ACC112 (cell line): ENCODE results near the gene P3H3.

ENCODE experiments used
- H2AFZ ChIP-seq: fragments of 200-600 bp; sonication (generic); one replicate; pipeline ENCODE4 v1.6.0; 2017; ENCODE audit warnings: antibody characterized with exemption, low read length; ENCODE audit not compliant: unreplicated experiment
- H3K27ac ChIP-seq: fragments of 200-600 bp; sonication (generic); 2 replicates; pipeline ENCODE4 v1.5.1; 2014; ENCODE audit warnings: low read depth, mild to moderate bottlenecking, antibody characterized with exemption, low read length, moderate library complexity
- H3K27me3 ChIP-seq: fragments of 200-600 bp; sonication (generic); 2 replicates; pipeline ENCODE4 v1.6.1; 2014; ENCODE audit warnings: mild to moderate bottlenecking, antibody characterized with exemption, low read length, moderate library complexity, mixed read lengths; ENCODE audit not compliant: insufficient read depth
- H3K36me3 ChIP-seq: fragments of 200-600 bp; sonication (generic); 2 replicates; pipeline ENCODE4 v1.6.1; 2016; ENCODE audit warnings: mild to moderate bottlenecking, antibody characterized with exemption, low read length, moderate library complexity, mixed read lengths; ENCODE audit not compliant: insufficient read depth
- H3K4me1 ChIP-seq: fragments of 200-600 bp; sonication (generic); one replicate; pipeline ENCODE4 v1.6.1; 2016; ENCODE audit warnings: low read length, mixed read lengths; ENCODE audit not compliant: insufficient read depth, unreplicated experiment, control insufficient read depth
- H3K4me3 ChIP-seq: fragments of 200-600 bp; sonication (generic); 2 replicates; pipeline ENCODE4 v1.5.1; 2014; ENCODE audit warnings: mild to moderate bottlenecking, low read depth, low read length
- H3K79me2 ChIP-seq: fragments of 200-600 bp; sonication (generic); one replicate; pipeline ENCODE4 v1.6.0; 2016; ENCODE audit warnings: low read length; ENCODE audit not compliant: control insufficient read depth, unreplicated experiment, insufficient read depth

P3H3 gene, protein sequence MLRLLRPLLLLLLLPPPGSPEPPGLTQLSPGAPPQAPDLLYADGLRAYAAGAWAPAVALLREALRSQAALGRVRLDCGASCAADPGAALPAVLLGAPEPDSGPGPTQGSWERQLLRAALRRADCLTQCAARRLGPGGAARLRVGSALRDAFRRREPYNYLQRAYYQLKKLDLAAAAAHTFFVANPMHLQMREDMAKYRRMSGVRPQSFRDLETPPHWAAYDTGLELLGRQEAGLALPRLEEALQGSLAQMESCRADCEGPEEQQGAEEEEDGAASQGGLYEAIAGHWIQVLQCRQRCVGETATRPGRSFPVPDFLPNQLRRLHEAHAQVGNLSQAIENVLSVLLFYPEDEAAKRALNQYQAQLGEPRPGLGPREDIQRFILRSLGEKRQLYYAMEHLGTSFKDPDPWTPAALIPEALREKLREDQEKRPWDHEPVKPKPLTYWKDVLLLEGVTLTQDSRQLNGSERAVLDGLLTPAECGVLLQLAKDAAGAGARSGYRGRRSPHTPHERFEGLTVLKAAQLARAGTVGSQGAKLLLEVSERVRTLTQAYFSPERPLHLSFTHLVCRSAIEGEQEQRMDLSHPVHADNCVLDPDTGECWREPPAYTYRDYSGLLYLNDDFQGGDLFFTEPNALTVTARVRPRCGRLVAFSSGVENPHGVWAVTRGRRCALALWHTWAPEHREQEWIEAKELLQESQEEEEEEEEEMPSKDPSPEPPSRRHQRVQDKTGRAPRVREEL

DNA sequence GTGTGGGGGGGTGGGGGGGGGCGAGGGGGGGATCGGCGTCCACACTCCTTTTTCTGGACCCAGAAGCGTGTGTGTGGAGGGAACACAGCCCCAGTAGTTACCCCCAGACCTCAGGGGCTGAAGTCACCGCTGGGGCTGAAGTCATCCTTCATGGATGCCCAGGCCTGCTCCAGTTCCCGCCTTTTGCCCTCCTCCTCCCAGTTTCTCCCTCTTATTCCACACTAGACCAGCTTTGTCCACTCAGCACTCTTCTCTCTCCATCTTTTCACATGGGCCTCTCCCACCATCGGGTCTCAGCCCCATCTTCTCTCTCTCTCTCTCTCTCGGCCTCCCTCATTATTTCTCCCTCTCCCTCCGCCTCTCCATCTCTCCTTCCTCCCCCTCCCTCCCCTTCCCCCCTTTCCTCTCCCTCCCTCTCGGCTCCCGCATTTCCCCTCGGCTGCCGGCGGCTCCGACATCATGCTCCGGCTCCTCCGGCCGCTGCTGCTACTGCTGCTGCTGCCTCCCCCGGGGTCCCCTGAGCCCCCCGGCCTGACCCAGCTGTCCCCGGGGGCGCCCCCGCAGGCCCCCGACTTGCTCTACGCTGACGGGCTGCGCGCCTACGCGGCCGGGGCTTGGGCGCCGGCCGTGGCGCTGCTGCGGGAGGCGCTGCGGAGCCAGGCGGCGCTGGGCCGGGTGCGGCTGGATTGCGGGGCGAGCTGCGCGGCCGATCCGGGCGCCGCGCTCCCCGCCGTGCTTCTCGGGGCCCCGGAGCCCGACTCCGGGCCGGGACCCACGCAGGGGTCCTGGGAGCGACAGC lies at the start of gene P3H3:
TSS of gene P3H3 (plus strand) at position 426 of the 799 bp plus-strand sequence. CDS start at position 460, 34 bp downstream.
- Histone ChIP-seq H3K79me2 (peaks cover 29% of the 10 kb centered on the region), H3K36me3 (peaks cover 7% of the 10 kb centered on the region), H3K4me3 (peak within 1 kb of the TSS; percentile 100), H3K27me3 (no peaks in the 10 kb centered on the region), H3K27ac (peak within 1 kb of the TSS; percentile 73), H2AFZ (peak within 1 kb of the TSS; percentile 80), H3K4me1 (peaks cover 25% of the 10 kb centered on the region)

DNA sequence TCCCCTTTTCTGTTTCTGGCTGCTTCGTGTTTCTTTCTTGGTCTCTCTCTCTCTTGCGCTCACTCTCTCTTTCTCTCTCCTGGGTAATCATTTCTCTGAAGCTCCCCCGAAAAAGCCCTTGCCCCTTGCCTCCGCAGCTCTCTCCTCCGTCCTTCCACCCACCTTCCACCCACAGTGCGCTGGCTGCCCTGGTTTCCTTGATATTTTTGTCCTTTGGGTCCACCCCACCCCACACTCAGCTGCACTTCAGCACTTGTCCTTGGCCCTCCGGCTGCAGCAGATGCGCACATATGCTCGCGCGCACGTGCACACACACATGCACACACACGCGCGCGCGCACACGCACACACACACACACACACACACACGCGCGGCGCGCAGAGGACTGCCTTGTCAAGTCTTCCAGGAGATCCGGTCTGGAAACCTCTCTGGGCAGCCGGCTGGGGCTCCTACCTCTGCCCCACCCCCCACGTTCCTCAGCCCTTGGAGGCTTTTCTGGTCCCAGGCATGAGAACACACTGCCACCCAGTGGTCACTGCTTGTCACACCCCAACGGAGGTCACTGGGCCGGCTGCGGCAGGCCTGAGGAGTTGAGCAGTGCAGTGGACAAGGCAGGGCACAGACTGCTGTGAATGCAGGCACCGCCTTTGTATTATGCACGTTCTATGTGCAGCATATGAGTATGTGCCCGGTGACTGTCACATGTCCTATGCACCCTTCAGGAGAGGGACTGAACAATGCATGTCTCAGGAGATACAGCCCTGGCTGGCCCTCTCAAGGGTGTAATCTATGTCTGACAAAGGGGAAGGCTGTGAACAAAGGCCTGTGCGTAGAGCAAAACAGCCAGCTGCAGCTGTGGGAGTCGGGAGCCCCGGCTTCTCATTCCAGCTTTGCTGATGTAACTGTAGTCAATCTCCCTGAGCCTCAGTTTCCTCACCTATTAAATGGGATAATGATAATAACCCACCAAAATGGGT lies 49.3 kb upstream of the P3H3 start:
- Histone ChIP-seq H2AFZ (peak overlapping the region; percentile 35), H3K79me2 (no peaks in the 10 kb centered on the region), H3K4me1 (peaks cover 3% of the 10 kb centered on the region), H3K27ac (no peak overlapping the region), H3K36me3 (no peaks in the 10 kb centered on the region), H3K4me3 (peak overlapping the region; percentile 64), H3K27me3 (no peaks in the 10 kb centered on the region)

DNA sequence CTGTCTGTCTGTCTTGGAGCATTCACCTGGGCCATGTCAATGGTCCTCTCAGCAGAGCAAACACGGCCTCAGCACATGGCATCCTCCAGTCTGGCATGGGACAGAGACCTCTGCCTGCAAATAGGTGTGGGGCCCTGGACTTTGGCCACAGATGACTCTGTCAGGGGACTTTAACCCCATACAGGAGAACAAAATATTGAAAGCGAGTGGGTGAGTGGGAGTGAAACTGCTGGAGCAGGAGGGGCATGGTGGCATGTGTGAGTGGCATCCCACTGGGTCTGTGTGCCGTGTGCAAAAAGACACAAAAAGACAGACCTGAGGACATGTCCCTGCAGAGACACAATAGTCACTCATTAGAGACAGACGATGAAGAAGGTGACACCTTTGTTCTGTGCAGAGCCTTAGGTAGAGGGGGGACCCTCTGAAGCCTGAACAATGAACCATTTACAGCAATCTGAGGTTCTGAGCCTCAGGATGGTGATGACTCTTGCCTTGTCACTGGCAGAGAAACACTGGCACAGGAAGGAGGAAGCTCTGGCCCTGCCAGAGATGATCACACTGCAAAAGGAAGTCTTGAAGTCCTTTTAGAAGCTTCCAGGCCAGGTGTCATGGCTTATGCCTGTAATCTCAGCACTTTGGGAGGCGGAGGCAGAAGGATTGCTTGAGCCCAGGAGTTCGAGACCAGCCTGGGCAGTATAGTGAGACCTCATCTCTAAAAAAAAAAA lies 48.3 kb upstream of the P3H3 start:
- Histone ChIP-seq H3K27me3 (no peaks in the 10 kb centered on the region), H3K27ac (no peak overlapping the region), H3K4me3 (no peak overlapping the region), H3K36me3 (no peaks in the 10 kb centered on the region), H2AFZ (no peak overlapping the region), H3K79me2 (no peaks in the 10 kb centered on the region), H3K4me1 (peaks cover 3% of the 10 kb centered on the region)

DNA sequence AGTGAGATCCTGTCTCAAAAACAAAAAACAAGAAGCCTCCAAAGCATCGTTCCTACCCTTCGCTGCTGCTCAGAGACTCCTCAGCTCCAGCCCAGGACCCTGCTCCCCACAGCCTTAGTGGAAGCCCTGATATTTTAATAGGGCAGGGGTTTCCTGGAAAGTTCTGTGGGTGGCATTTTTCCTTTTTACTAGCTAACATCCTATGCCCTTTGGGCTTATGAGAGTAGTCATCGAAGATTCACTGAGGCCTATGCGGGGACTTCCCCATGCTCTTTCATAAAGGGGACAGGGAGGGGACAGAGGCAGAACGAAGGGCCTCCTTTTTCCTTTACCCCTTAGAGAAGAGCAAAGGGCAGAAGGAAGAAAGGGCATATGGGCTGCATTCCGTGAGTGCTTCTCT lies 47.6 kb upstream of the P3H3 start:
- no peak overlapping the region for H3K27ac ChIP-seq
- H2AFZ ChIP-seq, result no peak overlapping the region
- H3K27me3 ChIP-seq, result no peaks in the 10 kb centered on the region
- no peak overlapping the region for H3K4me3 ChIP-seq
- peaks cover 3% of the 10 kb centered on the region for H3K4me1 ChIP-seq
- no peaks in the 10 kb centered on the region for H3K79me2 ChIP-seq
- H3K36me3 ChIP-seq, result no peaks in the 10 kb centered on the region

DNA sequence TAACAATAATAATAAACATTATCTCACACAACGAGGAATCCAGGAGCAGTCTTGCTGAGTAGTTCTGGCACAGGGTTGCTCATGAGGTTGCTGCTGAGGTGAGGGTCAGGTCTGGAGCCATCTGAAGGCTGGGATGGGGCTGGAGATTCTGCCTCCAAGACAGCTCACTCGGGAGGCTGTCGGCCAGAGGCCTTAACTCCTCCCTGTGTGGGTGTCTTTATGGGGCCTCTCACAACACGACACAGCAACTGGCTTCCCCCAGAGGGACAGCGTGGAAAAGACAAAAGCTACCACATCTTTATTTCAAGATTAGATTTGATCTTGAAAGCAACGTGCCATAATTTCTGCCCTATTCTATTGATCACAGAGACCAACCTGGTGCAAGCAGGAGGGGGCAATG lies 46.1 kb upstream of the P3H3 start:
- no peaks in the 10 kb centered on the region for H3K36me3 ChIP-seq
- H3K4me1 ChIP-seq, result peaks cover 3% of the 10 kb centered on the region
- no peak overlapping the region for H3K4me3 ChIP-seq

DNA sequence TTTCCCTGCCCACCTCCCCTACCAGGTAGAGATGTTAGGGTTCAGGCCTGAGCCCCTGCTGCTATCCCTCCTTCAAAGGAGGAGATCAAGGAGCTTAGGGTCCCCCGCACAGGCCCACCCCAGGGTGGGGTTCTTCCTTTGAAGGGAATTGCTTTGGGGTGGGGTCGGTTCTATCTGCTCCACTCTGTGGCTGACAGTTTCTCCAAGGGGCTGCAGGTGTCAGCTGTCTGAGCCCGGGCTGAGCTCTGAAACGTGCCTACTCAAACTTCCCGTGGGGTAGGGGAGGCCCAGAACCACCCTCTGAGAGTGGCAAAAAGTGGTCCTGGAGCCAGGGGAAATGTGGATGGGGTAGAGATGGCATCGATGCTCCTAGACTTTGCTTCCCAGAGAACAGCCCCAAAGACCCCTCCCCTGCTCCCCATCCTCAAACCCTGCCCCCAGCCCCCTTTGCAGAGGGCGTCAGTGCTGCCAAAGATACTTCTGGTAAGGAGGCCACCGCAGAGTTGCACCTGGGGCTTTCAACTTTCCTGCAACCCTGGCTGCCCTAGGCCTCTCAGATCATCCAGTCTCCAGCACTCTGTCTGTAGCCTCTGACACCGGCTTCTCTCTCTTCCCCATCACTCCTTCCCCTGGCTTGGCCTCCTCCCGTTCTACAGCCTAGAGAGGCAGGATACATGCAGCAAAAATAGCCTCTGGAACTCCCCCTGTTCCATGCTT lies 45.2 kb upstream of the P3H3 start:
- H3K27me3 ChIP-seq, result no peaks in the 10 kb centered on the region
- peaks cover 3% of the 10 kb centered on the region for H3K4me1 ChIP-seq
- no peak overlapping the region for H3K4me3 ChIP-seq
- H3K36me3 ChIP-seq, result no peaks in the 10 kb centered on the region
- H3K79me2 ChIP-seq, result no peaks in the 10 kb centered on the region
- no peak overlapping the region for H3K27ac ChIP-seq
- H2AFZ ChIP-seq, result no peak overlapping the region

More for the DNA sequence above, 46.1 kb upstream of the P3H3 start:
- Histone ChIP-seq H2AFZ (no peak overlapping the region), H3K27ac (no peak overlapping the region), H3K27me3 (no peaks in the 10 kb centered on the region), H3K79me2 (no peaks in the 10 kb centered on the region)

DNA sequence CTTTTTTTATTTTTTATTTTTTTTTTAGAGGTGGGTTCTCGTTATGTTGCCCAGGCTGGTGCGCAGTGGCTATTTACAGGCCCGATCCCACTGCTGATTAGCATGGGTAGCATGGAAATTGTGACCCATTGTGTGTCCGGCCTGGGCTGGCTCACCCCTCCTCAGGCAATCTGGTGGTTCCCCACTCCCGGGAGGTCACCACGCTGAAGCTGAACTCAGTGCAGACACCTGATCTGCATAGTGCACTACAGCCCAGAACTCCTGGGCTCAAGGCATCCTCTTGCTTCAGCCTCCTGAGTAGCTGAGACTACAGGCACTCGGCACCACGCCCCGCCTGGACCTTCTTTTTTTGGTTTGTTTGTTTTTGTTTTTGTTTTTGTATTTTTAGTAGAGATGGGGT lies 44.4 kb upstream of the P3H3 start:
- no peaks in the 10 kb centered on the region for H3K79me2 ChIP-seq
- no peaks in the 10 kb centered on the region for H3K36me3 ChIP-seq
- no peak overlapping the region for H3K27ac ChIP-seq
- no peaks in the 10 kb centered on the region for H3K27me3 ChIP-seq
- H3K4me3 ChIP-seq, result no peak overlapping the region
- no peak overlapping the region for H2AFZ ChIP-seq
- H3K4me1 ChIP-seq, result no peaks in the 10 kb centered on the region

DNA sequence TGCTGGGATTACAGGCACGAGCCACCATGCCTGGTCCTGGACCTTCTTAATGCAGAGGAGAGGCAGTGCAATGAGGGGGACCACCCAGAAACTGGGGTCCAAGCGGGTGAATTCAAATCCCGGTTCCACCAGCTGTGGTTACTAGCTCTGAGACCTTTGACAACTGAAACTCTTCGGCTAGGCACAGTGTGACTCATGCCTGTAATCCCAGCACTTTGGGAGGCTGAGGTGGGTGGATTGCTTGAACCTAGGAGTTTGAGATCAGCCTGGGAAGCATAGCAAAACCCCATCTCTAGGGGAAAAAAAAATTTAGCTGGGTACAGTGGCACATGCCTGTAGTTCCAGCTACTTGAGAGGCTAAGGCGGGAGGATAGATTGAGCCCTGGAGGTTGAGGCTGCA lies 43.9 kb upstream of the P3H3 start:
- H3K27ac ChIP-seq, result no peak overlapping the region
- H3K36me3 ChIP-seq, result no peaks in the 10 kb centered on the region
- H3K27me3 ChIP-seq, result no peaks in the 10 kb centered on the region
- H2AFZ ChIP-seq, result no peak overlapping the region
- H3K4me3 ChIP-seq, result no peak overlapping the region
- no peaks in the 10 kb centered on the region for H3K4me1 ChIP-seq
- no peaks in the 10 kb centered on the region for H3K79me2 ChIP-seq

DNA sequence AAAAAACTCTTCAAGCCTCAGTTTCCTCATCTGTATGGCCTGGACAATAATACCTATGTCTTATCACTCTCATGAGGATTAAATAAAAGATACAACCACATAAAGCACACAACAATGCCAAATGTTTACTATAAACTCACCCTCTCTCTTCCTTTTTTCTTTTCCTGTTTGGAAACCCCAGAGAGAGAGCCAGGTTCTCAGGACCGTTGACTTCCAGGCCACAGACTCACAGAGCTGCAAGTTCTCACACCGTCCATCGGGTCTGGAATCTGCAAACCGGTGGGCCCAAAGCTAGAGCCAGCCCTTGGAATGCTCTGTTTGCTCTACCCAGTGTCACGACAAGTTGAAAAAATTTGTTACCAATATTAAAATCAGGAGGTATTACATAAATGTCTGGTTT lies 43.4 kb upstream of the P3H3 start:
- no peaks in the 10 kb centered on the region for H3K36me3 ChIP-seq
- H3K4me1 ChIP-seq, result no peaks in the 10 kb centered on the region
- H3K27ac ChIP-seq, result no peak overlapping the region
- no peak overlapping the region for H2AFZ ChIP-seq
- H3K79me2 ChIP-seq, result no peaks in the 10 kb centered on the region
- H3K27me3 ChIP-seq, result no peaks in the 10 kb centered on the region
- no peak overlapping the region for H3K4me3 ChIP-seq
